Stimulated activated CD4-positive, alpha-beta T cell treated with anti-CD3 and anti-CD28 coated beads, Interleukin-4, amount 100 ng/mL, for 4 hours (primary cell): Measurements from ENCODE around the gene OR52H1.

ENCODE experiments used
- DNase-seq, 2 experiments: peaks; one replicate each; pipeline ENCODE4 v3.0.0-alpha.2; 2020

The OR52H1 gene

GRCh38 chr11:5531053-5531831, 17.1 kb downstream of the OR52H1 start:
- DNase-seq = no peak

- DNase-seq = no peak
These were observed 19.8 kb downstream of the OR52H1 start for GRCh38 chr11:5528495-5528894.

- DNase-seq = no peak
These were observed 20.6 kb downstream of the OR52H1 start for GRCh38 chr11:5527716-5528115.

GRCh38 chr11:5524756-5525155, 23.6 kb downstream of the OR52H1 start:
- DNase-seq = no peak

- no peak for DNase-seq
These were observed 26.0 kb downstream of the OR52H1 start for GRCh38 chr11:5522308-5522707.

GRCh38 chr11:5521540-5521939, 26.8 kb downstream of the OR52H1 start:
- DNase-seq = no peak

- DNase-seq = no peak
These were observed 31.7 kb downstream of the OR52H1 start, which contains the start of gene UBQLNL for GRCh38 chr11:5516599-5516998. TSS of gene UBQLNL (minus strand) at chr11:5516699. CDS start at chr11:5516441, 258 bp downstream.

- no peak for DNase-seq
These were observed 33.5 kb downstream of the OR52H1 start for GRCh38 chr11:5514841-5515240.

GRCh38 chr11:5509803-5510202, 38.5 kb downstream of the OR52H1 start, which contains the start of gene UBQLN3:
TSS of gene UBQLN3 (minus strand) at chr11:5509957. CDS start at chr11:5509558, 399 bp downstream.
- no peak for DNase-seq

GRCh38 chr11:5508605-5509004, 39.7 kb downstream of the OR52H1 start:
- no peak for DNase-seq

GRCh38 chr11:5507933-5508305, 40.4 kb downstream of the OR52H1 start:
- DNase-seq = no peak

GRCh38 chr11:5507177-5507932, 41.0 kb downstream of the OR52H1 start:
- no peak for DNase-seq

GRCh38 chr11:5505363-5506048, 42.8 kb downstream of the OR52H1 start:
- no peak for DNase-seq

GRCh38 chr11:5504403-5504921, 43.9 kb downstream of the OR52H1 start:
- no peak for DNase-seq

GRCh38 chr11:5500393-5500801, 47.9 kb downstream of the OR52H1 start:
- DNase-seq = no peak

GRCh38 chr11:5499671-5500070, 48.7 kb downstream of the OR52H1 start:
- no peak for DNase-seq
